CD14-positive monocyte (primary cell): ENCODE measurements around the gene SLC24A4. TPM values are rescaled to one million over a fixed set of nuclear protein-coding genes. Genes with fewer than 3 reads are reported as not detected.

Experiments used
- DNase-seq, 3 donors: peaks; one replicate each; pipeline ENCODE4 v3.0.0-alpha.2; 2011 to 2022
- H2AFZ ChIP-seq: 2 replicates; pipeline ENCODE4 v1.6.0; 2012; ENCODE audit warnings: mild to moderate bottlenecking, low read depth, low read length, inconsistent platforms; ENCODE audit not compliant: insufficient read depth, poor library complexity, severe bottlenecking
- H3K27ac ChIP-seq, 2 donors: 1 replicate in 1 of 2; 2 replicates in 1 of 2; pipeline ENCODE4 v1.5.1; 2012 to 2013; ENCODE audit warnings: low read length in 2 of 2, control low read depth in 1 of 2, inconsistent platforms in 1 of 2, low read depth in 1 of 2, mild to moderate bottlenecking in 1 of 2
- H3K27me3 ChIP-seq, 2 donors: one replicate each; pipeline versions ENCODE4 v1.6.0 to v1.6.1; 2011 to 2013; ENCODE audit warnings: low read length in 2 of 2; ENCODE audit not compliant: control insufficient read depth in 2 of 2, insufficient read depth in 2 of 2
- H3K36me3 ChIP-seq, 2 donors: replicated peaks in 1 of 2; 1 replicate in 1 of 2; 2 replicates in 1 of 2; pipeline versions ENCODE4 v1.5.1 to v1.6.1; 2012 to 2013; ENCODE audit warnings: low read length in 2 of 2, control low read depth in 1 of 2, inconsistent platforms in 1 of 2, mild to moderate bottlenecking in 1 of 2; ENCODE audit not compliant: insufficient read depth in 2 of 2, control insufficient read depth in 1 of 2
- H3K4me1 ChIP-seq, 2 donors: 1 replicate in 1 of 2; 2 replicates in 1 of 2; pipeline versions ENCODE4 v1.5.1 to v1.6.1; 2012 to 2013; ENCODE audit warnings: low read length in 2 of 2, control low read depth in 1 of 2, inconsistent platforms in 1 of 2, mild to moderate bottlenecking in 1 of 2, moderate library complexity in 1 of 2; ENCODE audit not compliant: insufficient read depth in 2 of 2, control insufficient read depth in 1 of 2
- H3K4me2 ChIP-seq: replicated peaks from 2 replicates; pipeline ENCODE3; 2012; ENCODE audit warnings: low read length, moderate library complexity, mild to moderate bottlenecking; ENCODE audit not compliant: poor library complexity, severe bottlenecking; ENCODE audit errors: extremely low read depth
- H3K4me3 ChIP-seq, 3 experiments: fragments of 200-600 bp in 1 of 3; sonication (generic) in 1 of 3; replicated peaks in 1 of 3; 1 replicate in 2 of 3; 2 replicates in 1 of 3; pipeline ENCODE4 v1.5.1; 2011 to 2013; ENCODE audit warnings: low read length in 3 of 3, mild to moderate bottlenecking in 3 of 3, control low read depth in 2 of 3, low read depth in 2 of 3, inconsistent platforms in 1 of 3, moderate library complexity in 1 of 3
- H3K79me2 ChIP-seq: 2 replicates; pipeline ENCODE4 v1.6.0; 2012; ENCODE audit warnings: mild to moderate bottlenecking, control low read depth, inconsistent platforms, low read length, moderate library complexity; ENCODE audit not compliant: insufficient read depth
- H3K9ac ChIP-seq: 2 replicates; pipeline ENCODE4 v1.6.0; 2017; ENCODE audit warnings: low read length, mild to moderate bottlenecking; ENCODE audit not compliant: insufficient read depth, poor library complexity, severe bottlenecking
- H3K9me3 ChIP-seq, 2 donors: replicated peaks in 1 of 2; 1 replicate in 1 of 2; 2 replicates in 1 of 2; pipeline versions ENCODE4 v1.5.1 to v1.6.1; 2012 to 2013; ENCODE audit warnings: low read length in 2 of 2, control low read depth in 1 of 2; ENCODE audit not compliant: control insufficient read depth in 1 of 2, insufficient read depth in 1 of 2
- H4K20me1 ChIP-seq: 2 replicates; pipeline ENCODE4 v1.6.0; 2012; ENCODE audit warnings: mild to moderate bottlenecking, low read length, control low read depth, moderate library complexity; ENCODE audit not compliant: insufficient read depth
- H3K27ac Mint-ChIP-seq, 7 donors: one replicate each; pipeline ENCODE4 v1.8.0; 2020; ENCODE audit warnings: mild to moderate bottlenecking in 7 of 7, mixed read lengths in 7 of 7, moderate library complexity in 6 of 7, inconsistent platforms in 2 of 7
- H3K27me3 Mint-ChIP-seq, 3 donors: one replicate each; pipeline ENCODE4 v1.8.0; 2021 to 2022; ENCODE audit warnings: low read depth in 3 of 3, mild to moderate bottlenecking in 3 of 3, mixed read lengths in 3 of 3, moderate library complexity in 3 of 3, inconsistent platforms in 1 of 3
- H3K36me3 Mint-ChIP-seq, 2 donors: one replicate each; pipeline ENCODE4 v1.8.0; 2020; ENCODE audit warnings: mixed read lengths in 2 of 2, inconsistent platforms in 1 of 2, mild to moderate bottlenecking in 1 of 2
- H3K4me1 Mint-ChIP-seq: one replicate; pipeline ENCODE4 v1.8.0; 2020; ENCODE audit warnings: mild to moderate bottlenecking, mixed read lengths
- H3K4me3 Mint-ChIP-seq, 2 donors: one replicate each; pipeline ENCODE4 v1.8.0; 2020; ENCODE audit warnings: mild to moderate bottlenecking in 2 of 2, mixed read lengths in 2 of 2, moderate library complexity in 1 of 2
- H3K9me3 Mint-ChIP-seq, 7 donors: one replicate each; pipeline ENCODE4 v1.8.0; 2020 to 2022; ENCODE audit warnings: mixed read lengths in 7 of 7, mild to moderate bottlenecking in 6 of 7, moderate library complexity in 6 of 7, inconsistent platforms in 2 of 7
- WGBS: methylation state at CpG from one replicate; pipeline ENCODE4 v1.1.5; 2013; ENCODE audit warnings: missing lambda C conversion rate; ENCODE audit not compliant: insufficient coverage; 5-methylcytosine and 5-hydroxymethylcytosine counted together
- intact Hi-C, 2 donors: fragments of 100-400 bp; cut with micrococcal nuclease; formaldehyde crosslinking; loops; one replicate each; pipeline versions ENCODE4 v1.15.0 to v1.15.1; 2023
- polyA plus RNA-seq, 3 donors: library from polyadenylated mRNA; depleted of rRNA in 1 of 3; unstranded in 2 of 3; stranded (reverse) in 1 of 3; fragments of 300-500 nt in 2 of 3; fragments of >200 nt in 1 of 3; fragmentation: Illumina TruSeq in 2 of 3; gene quantifications; 1 replicate in 2 of 3; 2 replicates in 1 of 3; pipeline ENCODE4 v1.2.3, GENCODE V29; 2012 to 2021
- TF ChIP-seq, protein P1 (sequence below): fragments of 200-600 bp; IDR thresholded peaks from one replicate; pipeline ENCODE4 v1.8.0; 2022; ENCODE audit warnings: antibody characterized with exemption, mild to moderate bottlenecking

The SLC24A4 gene
- polyA plus RNA-seq, 3 donors: 20.0 to 41.9 (median 26.5) TPM

DNA sequence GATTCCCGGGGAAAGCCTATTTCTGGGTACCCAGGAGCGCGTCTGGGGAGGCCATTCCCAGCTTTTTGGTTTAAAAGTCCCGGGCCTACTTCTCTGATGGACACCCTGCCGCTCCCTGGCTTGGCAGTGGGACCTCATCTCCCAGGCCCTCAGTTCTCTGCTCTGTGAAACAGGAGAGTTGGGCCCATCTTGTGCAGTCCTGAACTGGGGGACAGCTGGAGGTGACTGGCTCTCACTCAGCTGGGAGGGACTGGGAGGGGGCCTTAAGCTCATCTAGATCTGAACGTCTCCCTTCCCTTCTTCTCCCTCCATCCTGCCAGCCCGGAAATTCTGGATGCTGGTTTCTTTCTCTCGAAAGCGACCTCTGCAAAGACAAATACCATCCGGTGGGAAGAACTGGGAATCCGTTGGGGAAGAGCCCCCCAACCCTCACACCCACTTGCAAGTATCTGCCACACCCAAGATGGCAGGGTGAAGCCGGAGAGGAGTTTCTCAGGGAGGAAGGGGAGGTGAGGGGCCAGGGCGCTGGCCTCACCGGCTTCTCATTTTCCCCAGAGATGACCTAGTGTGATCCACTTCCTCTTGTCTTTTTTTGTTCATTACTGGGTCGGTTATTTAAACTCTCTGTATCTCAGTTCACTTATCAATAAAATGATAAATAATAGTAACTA lies 192.0 kb downstream of the SLC24A4 start:
- Histone ChIP-seq H3K9me3 (no peaks in the 10 kb centered on the region), H3K4me3 (peak overlapping the region; percentile 65 to 92 (median 91)), H3K9ac (peak overlapping the region; percentile 96), H3K27ac (peak overlapping the region; percentile 55 to 95), H3K27me3 (peaks cover 0 to 6% of the 10 kb centered on the region in 2 donors), H3K4me1 (peaks cover 52 to 78% of the 10 kb centered on the region in 2 donors), H2AFZ (peak overlapping the region; percentile 58), H3K36me3 (peaks cover 0 to 16% of the 10 kb centered on the region in 2 donors), H3K4me2 (peak overlapping the region; percentile 90), H4K20me1 (peaks cover 47% of the 10 kb centered on the region), H3K79me2 (peaks cover 73% of the 10 kb centered on the region)
- peaks cover 0 to 2% (median 0%) of the 10 kb centered on the region in 7 donors for H3K9me3 Mint-ChIP-seq
- WGBS: 67% methylated on average over 4 of the region's 15 CpGs
- H3K4me1 Mint-ChIP-seq: peaks cover 74% of the 10 kb centered on the region
- intact Hi-C loops: loop anchor here (10.0 kb wide), 2 partner anchors 50 to 140 kb away; no protein-coding TSS in a partner anchor
- peak in 2 of 3 donors; percentile 59 for DNase-seq
- H3K27ac Mint-ChIP-seq: peak overlapping the region; percentile 57 to 92 (median 90)
- peak overlapping the region; percentile 86 to 89 for H3K4me3 Mint-ChIP-seq
- H3K36me3 Mint-ChIP-seq: peaks cover 49 to 50% of the 10 kb centered on the region in 2 donors
- peaks cover 10 to 25% (median 24%) of the 10 kb centered on the region in 3 donors for H3K27me3 Mint-ChIP-seq
- TF ChIP-seq, protein P1, sequence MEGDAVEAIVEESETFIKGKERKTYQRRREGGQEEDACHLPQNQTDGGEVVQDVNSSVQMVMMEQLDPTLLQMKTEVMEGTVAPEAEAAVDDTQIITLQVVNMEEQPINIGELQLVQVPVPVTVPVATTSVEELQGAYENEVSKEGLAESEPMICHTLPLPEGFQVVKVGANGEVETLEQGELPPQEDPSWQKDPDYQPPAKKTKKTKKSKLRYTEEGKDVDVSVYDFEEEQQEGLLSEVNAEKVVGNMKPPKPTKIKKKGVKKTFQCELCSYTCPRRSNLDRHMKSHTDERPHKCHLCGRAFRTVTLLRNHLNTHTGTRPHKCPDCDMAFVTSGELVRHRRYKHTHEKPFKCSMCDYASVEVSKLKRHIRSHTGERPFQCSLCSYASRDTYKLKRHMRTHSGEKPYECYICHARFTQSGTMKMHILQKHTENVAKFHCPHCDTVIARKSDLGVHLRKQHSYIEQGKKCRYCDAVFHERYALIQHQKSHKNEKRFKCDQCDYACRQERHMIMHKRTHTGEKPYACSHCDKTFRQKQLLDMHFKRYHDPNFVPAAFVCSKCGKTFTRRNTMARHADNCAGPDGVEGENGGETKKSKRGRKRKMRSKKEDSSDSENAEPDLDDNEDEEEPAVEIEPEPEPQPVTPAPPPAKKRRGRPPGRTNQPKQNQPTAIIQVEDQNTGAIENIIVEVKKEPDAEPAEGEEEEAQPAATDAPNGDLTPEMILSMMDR: no peak

DNA sequence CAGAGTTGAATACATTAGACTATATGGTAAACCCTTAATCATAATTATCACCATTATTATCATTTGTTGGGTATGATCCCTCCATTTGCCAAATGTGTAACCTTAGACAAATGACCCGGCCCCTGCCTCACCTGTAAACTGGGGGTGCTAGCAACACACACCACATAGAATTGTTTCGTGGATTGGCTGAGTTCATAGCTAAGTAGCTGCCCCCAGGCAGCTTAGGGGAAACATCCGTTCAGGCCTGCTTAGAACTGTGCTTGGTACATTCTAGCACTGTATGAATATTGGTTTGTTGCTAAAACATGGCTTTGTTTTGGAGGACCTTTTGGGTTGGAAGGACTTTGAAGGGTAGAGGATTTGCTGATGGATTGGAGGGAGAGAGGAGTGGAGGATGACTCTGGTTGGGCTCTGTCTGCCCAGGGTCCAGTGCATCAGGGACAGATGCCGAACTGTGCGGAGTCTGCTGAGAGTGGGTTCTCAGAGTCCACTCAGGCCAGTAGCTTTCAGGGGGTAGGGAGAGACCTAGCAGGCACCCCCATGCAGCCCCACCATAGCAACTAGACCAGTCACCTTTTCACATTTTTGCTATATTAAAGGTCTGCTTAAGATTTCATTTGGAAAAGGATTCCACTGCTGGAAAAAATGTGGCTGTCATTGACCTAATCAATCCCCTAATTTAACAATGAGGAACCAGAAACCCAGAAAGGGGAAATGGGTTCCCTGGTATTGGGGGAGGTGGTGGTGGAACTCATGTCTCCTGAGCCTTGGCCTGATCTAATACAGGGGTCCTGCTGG lies 192.8 kb downstream of the SLC24A4 start:
- Mint-ChIP-seq H3K36me3 (peaks cover 53% of the 10 kb centered on the region in 2 donors), H3K4me1 (peaks cover 81% of the 10 kb centered on the region), H3K4me3 (peak overlapping the region; percentile 86 to 89), H3K27ac (peak overlapping the region; percentile 51 to 92 (median 88)), H3K27me3 (peaks cover 7 to 20% (median 20%) of the 10 kb centered on the region in 3 donors), H3K9me3 (peaks cover 0 to 2% (median 0%) of the 10 kb centered on the region in 7 donors)
- H3K36me3 ChIP-seq: peaks cover 0 to 20% of the 10 kb centered on the region in 2 donors
- H3K4me1 ChIP-seq: peaks cover 58 to 85% of the 10 kb centered on the region in 2 donors
- peak in 2 of 3 donors; percentile 65 to 78 for DNase-seq
- WGBS: 87% methylated on average over 3 of the region's 5 CpGs
- peaks cover 0 to 6% of the 10 kb centered on the region in 2 donors for H3K27me3 ChIP-seq
- peak overlapping the region; percentile 96 for H3K9ac ChIP-seq
- intact Hi-C loops: loop anchor here (2.0 to 10.0 kb wide), 3 partner anchors 15 to 139 kb away; no protein-coding TSS in a partner anchor
- peaks cover 55% of the 10 kb centered on the region for H4K20me1 ChIP-seq
- H3K27ac ChIP-seq: peak overlapping the region in 1 of 2 donors; percentile 95
- no peak overlapping the region for H2AFZ ChIP-seq
- TF ChIP-seq, protein P1: no peak
- H3K9me3 ChIP-seq: no peaks in the 10 kb centered on the region
- peak overlapping the region; percentile 65 to 92 (median 91) for H3K4me3 ChIP-seq
- H3K4me2 ChIP-seq: peak overlapping the region; percentile 90
- peaks cover 81% of the 10 kb centered on the region for H3K79me2 ChIP-seq
